Esophagus muscularis mucosa (tissue), 4 donors: ENCODE results near the gene ANKRD34C. TPM values are rescaled to one million over a fixed set of nuclear protein-coding genes. Genes with fewer than 3 reads are reported as not detected.

Experiments
- DNase-seq: peaks from one replicate; pipeline ENCODE4 v3.0.0-alpha.2; 2017; ENCODE audit errors: extremely low spot score
- H3K27ac ChIP-seq, 4 donors: fragments of 200-600 bp; sonication (generic); replicated peaks in 1 of 4; 1 replicate in 3 of 4; 2 replicates in 1 of 4; pipeline ENCODE4 v1.5.1; 2016 to 2019; ENCODE audit warnings: mild to moderate bottlenecking in 1 of 4
- H3K27me3 ChIP-seq, 4 donors: fragments of 200-600 bp; sonication (generic); one replicate each; pipeline versions ENCODE4 v1.5.1 to v1.6.0; 2016 to 2019
- H3K36me3 ChIP-seq, 4 donors: fragments of 200-600 bp; sonication (generic); one replicate each; pipeline ENCODE4 v1.5.1; 2016 to 2019
- H3K4me1 ChIP-seq, 4 donors: fragments of 200-600 bp; sonication (generic); one replicate each; pipeline ENCODE4 v1.5.1; 2016 to 2019
- H3K4me3 ChIP-seq, 4 donors: fragments of 200-600 bp; sonication (generic); 1 replicate in 2 of 4; 2 replicates in 2 of 4; pipeline ENCODE4 v1.5.1; 2016 to 2019; ENCODE audit warnings: mild to moderate bottlenecking in 4 of 4, moderate library complexity in 1 of 4
- H3K9me3 ChIP-seq, 4 donors: fragments of 200-600 bp; sonication (generic); 1 replicate in 3 of 4; 2 replicates in 1 of 4; pipeline ENCODE4 v1.5.1; 2016 to 2019
- CTCF ChIP-seq, 3 experiments: fragments of 200-600 bp in 2 of 3; fragments of 450-650 bp in 1 of 3; sonication (generic) in 2 of 3; IDR thresholded peaks; one replicate each; pipeline ENCODE4 v1.5.1; 2017 to 2019; ENCODE audit warnings: antibody characterized with exemption in 3 of 3, mild to moderate bottlenecking in 2 of 3, moderate library complexity in 1 of 3
- EP300 ChIP-seq: sonication (generic); formaldehyde crosslinking; IDR thresholded peaks from one replicate; pipeline ENCODE4 v1.6.1; 2017; ENCODE audit warnings: antibody characterized with exemption
- POLR2A ChIP-seq: fragments of 450-650 bp; IDR thresholded peaks from one replicate; pipeline ENCODE4 v1.6.1; 2017; ENCODE audit warnings: antibody characterized with exemption, moderate library complexity, mild to moderate bottlenecking, low read depth
- POLR2AphosphoS5 ChIP-seq, 2 donors: sonication (generic); formaldehyde crosslinking; IDR thresholded peaks; one replicate each; pipeline ENCODE4 v1.6.1; 2017; ENCODE audit warnings: antibody characterized with exemption in 2 of 2
- WGBS: methylation state at CpG from one replicate; pipeline ENCODE4 v1.1.5; 2018; 5-methylcytosine and 5-hydroxymethylcytosine counted together
- intact Hi-C: fragments of 100-400 bp; cut with DNase I; formaldehyde crosslinking; loops from one replicate; pipeline ENCODE4 v1.15.1; 2023
- total RNA-seq, 4 donors: library from RNA; depleted of rRNA; stranded (reverse); fragments of >200 nt; gene quantifications; one replicate each; pipeline versions ENCODE4 v1.1.0 to v1.2.1, GENCODE V29; 2016

ANKRD34C gene
- total RNA-seq, 4 donors from 2014 or later: not detected

- TF ChIP-seq POLR2AphosphoS5 (IDR thresholded peaks at IDR 0.05) (no peak), POLR2A (no peak), EP300 (no peak), CTCF (IDR thresholded peaks at IDR 0.05) (no peak)
- Histone ChIP-seq H3K27me3 (peaks cover 0 to 79% (median 18%) of the 10 kb centered on the region in 4 donors), H3K36me3 (no peaks in the 10 kb centered on the region), H3K27ac (no peak overlapping the region), H3K9me3 (peaks cover 0 to 9% (median 2%) of the 10 kb centered on the region in 4 donors), H3K4me1 (peaks cover 0 to 5% (median 0%) of the 10 kb centered on the region in 4 donors), H3K4me3 (no peak overlapping the region)
- no peak for DNase-seq
- intact Hi-C loops: no loop called here
- WGBS: 20% methylated on average over 24 of the region's 46 CpGs
These were observed 928 bp downstream of the ANKRD34C start for GRCh38 chr15:79283252-79284048.

- Histone ChIP-seq H3K4me3 (no peak overlapping the region), H3K36me3 (no peaks in the 10 kb centered on the region), H3K4me1 (no peaks in the 10 kb centered on the region), H3K27me3 (peaks cover 0 to 35% (median 0%) of the 10 kb centered on the region in 4 donors), H3K9me3 (no peaks in the 10 kb centered on the region), H3K27ac (no peak overlapping the region)
- WGBS: 68% methylated on average over 6 of the region's 6 CpGs
- DNase-seq: no peak
- intact Hi-C loops: no loop called here
- no peak for TF ChIP-seq EP300
- TF ChIP-seq CTCF (IDR thresholded peaks at IDR 0.05): no peak
- TF ChIP-seq POLR2A: no peak
- TF ChIP-seq POLR2AphosphoS5 (IDR thresholded peaks at IDR 0.05): no peak
These were observed 8.2 kb downstream of the ANKRD34C start for GRCh38 chr15:79290642-79291275.

- Histone ChIP-seq H3K27me3 (peaks cover 0 to 22% (median 0%) of the 10 kb centered on the region in 4 donors), H3K4me3 (no peak overlapping the region), H3K9me3 (no peaks in the 10 kb centered on the region), H3K36me3 (no peaks in the 10 kb centered on the region), H3K4me1 (no peaks in the 10 kb centered on the region), H3K27ac (no peak overlapping the region)
- no peak for DNase-seq
- intact Hi-C loops: no loop called here
- WGBS: 82% methylated on average over 4 of the region's 4 CpGs
- no peak for TF ChIP-seq POLR2A
- no peak for TF ChIP-seq EP300
- TF ChIP-seq CTCF (IDR thresholded peaks at IDR 0.05): no peak
- no peak for TF ChIP-seq POLR2AphosphoS5 (IDR thresholded peaks at IDR 0.05)
These were observed 9.5 kb downstream of the ANKRD34C start for GRCh38 chr15:79292011-79292410.

- 76% methylated on average over 6 of the region's 7 CpGs for WGBS
- intact Hi-C loops: no loop called here
- Histone ChIP-seq H3K27ac (no peak overlapping the region), H3K27me3 (peaks cover 0 to 10% (median 0%) of the 10 kb centered on the region in 4 donors), H3K4me1 (no peaks in the 10 kb centered on the region), H3K36me3 (no peaks in the 10 kb centered on the region), H3K9me3 (no peaks in the 10 kb centered on the region), H3K4me3 (no peak overlapping the region)
- DNase-seq: no peak
- TF ChIP-seq POLR2A: no peak
- TF ChIP-seq POLR2AphosphoS5 (IDR thresholded peaks at IDR 0.05): no peak
- no peak for TF ChIP-seq CTCF (IDR thresholded peaks at IDR 0.05)
- no peak for TF ChIP-seq EP300
These were observed 11.6 kb downstream of the ANKRD34C start for GRCh38 chr15:79294075-79294474.
